K562 (cell line): Measurements from ENCODE around the gene UBE2E2.

Experiments
- ETV6 ChIP-seq, 3 experiments: fragments of 150-350 bp in 1 of 3; sonication (generic) in 1 of 3; formaldehyde crosslinking in 1 of 3; IDR thresholded peaks; 2 replicates each; pipeline versions ENCODE4 v1.6.1 to v1.8.0; 2014 to 2022; ENCODE audit warnings: borderline replicate concordance in 2 of 3, low read depth in 2 of 3, antibody characterized with exemption in 1 of 3, low read length in 1 of 3, mild to moderate bottlenecking in 1 of 3, missing genetic modification reagents in 1 of 3
- NCOA2 ChIP-seq, 2 experiments: fragments of 450-650 bp; IDR thresholded peaks; 2 replicates each; pipeline ENCODE4 v1.6.1; 2018; ENCODE audit warnings: mild to moderate bottlenecking in 2 of 2, moderate library complexity in 1 of 2; ENCODE audit not compliant: partially characterized antibody in 2 of 2
- NELFE ChIP-seq: IDR thresholded peaks from 2 replicates; pipeline ENCODE4 v1.6.1; 2011; ENCODE audit warnings: mild to moderate bottlenecking; ENCODE audit not compliant: insufficient read depth, insufficient read length
- SIN3A ChIP-seq, 2 experiments: fragments of 150-350 bp in 1 of 2; IDR thresholded peaks; 2 replicates each; pipeline ENCODE4 v1.6.1; 2011 to 2016; ENCODE audit warnings: borderline replicate concordance in 2 of 2, low read depth in 2 of 2, low read length in 2 of 2, mild to moderate bottlenecking in 2 of 2, moderate library complexity in 2 of 2; ENCODE audit not compliant: control insufficient read depth in 1 of 2
- SMC3 ChIP-seq: conservative IDR thresholded peaks from 2 replicates; pipeline ENCODE4 v1.6.1; 2011; ENCODE audit warnings: low read depth, low read length, improper control_type of control experiment; ENCODE audit not compliant: insufficient read depth
- ZBTB33 ChIP-seq: sonication (generic); formaldehyde crosslinking; IDR thresholded peaks from 2 replicates; pipeline ENCODE4 v1.8.1; 2023; ENCODE audit warnings: mild to moderate bottlenecking, missing genetic modification reagents
- TF ChIP-seq, protein P1 (sequence below), 3 experiments: fragments of 200-800 bp in 1 of 3; fragments of 250-450 bp in 1 of 3; fragments of 450-650 bp in 1 of 3; sonication (Bioruptor Pico) in 1 of 3; sonication (Bioruptor generic) in 1 of 3; formaldehyde crosslinking in 1 of 3; IDR thresholded peaks; 2 replicates each; pipeline versions ENCODE4 v1.6.1 to v1.8.0; 2016 to 2022; ENCODE audit warnings: mild to moderate bottlenecking in 2 of 3, missing genetic modification characterization in 2 of 3, missing compliant biosample characterization in 1 of 3, moderate library complexity in 1 of 3

DNA sequence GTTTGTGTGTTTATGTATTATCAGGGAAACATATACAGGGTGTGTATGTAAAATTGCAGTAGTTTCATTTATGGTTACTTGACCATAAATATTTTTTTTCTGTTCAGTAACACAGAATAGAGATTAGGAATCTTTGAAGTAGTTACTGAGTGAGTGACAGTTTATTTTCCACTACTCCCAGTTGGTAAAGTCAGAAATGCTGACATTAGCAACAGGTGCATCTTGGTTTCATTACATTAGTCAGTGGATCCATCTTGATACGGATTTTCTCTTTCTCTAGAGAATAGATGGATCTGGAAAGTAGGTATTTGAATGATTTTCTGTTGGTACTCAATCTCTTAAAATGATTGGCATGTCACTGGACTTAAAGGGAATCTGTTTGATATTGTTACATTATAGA, 6.0 kb downstream of the UBE2E2 start:
- TF ChIP-seq, protein P1, sequence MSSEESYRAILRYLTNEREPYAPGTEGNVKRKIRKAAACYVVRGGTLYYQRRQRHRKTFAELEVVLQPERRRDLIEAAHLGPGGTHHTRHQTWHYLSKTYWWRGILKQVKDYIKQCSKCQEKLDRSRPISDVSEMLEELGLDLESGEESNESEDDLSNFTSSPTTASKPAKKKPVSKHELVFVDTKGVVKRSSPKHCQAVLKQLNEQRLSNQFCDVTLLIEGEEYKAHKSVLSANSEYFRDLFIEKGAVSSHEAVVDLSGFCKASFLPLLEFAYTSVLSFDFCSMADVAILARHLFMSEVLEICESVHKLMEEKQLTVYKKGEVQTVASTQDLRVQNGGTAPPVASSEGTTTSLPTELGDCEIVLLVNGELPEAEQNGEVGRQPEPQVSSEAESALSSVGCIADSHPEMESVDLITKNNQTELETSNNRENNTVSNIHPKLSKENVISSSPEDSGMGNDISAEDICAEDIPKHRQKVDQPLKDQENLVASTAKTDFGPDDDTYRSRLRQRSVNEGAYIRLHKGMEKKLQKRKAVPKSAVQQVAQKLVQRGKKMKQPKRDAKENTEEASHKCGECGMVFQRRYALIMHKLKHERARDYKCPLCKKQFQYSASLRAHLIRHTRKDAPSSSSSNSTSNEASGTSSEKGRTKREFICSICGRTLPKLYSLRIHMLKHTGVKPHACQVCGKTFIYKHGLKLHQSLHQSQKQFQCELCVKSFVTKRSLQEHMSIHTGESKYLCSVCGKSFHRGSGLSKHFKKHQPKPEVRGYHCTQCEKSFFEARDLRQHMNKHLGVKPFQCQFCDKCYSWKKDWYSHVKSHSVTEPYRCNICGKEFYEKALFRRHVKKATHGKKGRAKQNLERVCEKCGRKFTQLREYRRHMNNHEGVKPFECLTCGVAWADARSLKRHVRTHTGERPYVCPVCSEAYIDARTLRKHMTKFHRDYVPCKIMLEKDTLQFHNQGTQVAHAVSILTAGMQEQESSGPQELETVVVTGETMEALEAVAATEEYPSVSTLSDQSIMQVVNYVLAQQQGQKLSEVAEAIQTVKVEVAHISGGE (CRISPR knock-in tag; IDR thresholded peaks at IDR 0.05) = no peak
- TF ChIP-seq ETV6 (IDR thresholded peaks at IDR 0.05; ENCODE audit: borderline replicate concordance in 1 of 2, low read depth in 2 of 2, low read length in 1 of 2) = no peak
- no peak for TF ChIP-seq ETV6 (CRISPR knock-in tag; IDR thresholded peaks at IDR 0.05; ENCODE audit: borderline replicate concordance)
- no peak for TF ChIP-seq ZBTB33 (CRISPR knock-in tag)
- no peak for TF ChIP-seq NCOA2 (IDR thresholded peaks at IDR 0.05; ENCODE audit: partially characterized antibody in 2 of 2)
- TF ChIP-seq SMC3 = no peak
- TF ChIP-seq SIN3A (IDR thresholded peaks at IDR 0.05; ENCODE audit: borderline replicate concordance in 2 of 2, control insufficient read depth in 1 of 2, low read depth in 2 of 2, low read length in 2 of 2) = no peak
- TF ChIP-seq NELFE = no peak
